Endothelial cell of umbilical vein (primary cell): ENCODE measurements around the gene TTLL7. TPM values are rescaled to one million over a fixed set of nuclear protein-coding genes. Genes with fewer than 3 reads are reported as not detected.

Experiments
- BruUV-seq: library from RNA; stranded (reverse); fragments of 400-500 nt; replicated peaks from 2 replicates; lab custom pipeline; 2021; lab: Mats Ljungman, UMichigan
- CTCF ChIA-PET: fragments of 300-600, 350-600 bp; sonication (Branson Sonifier 250); formaldehyde crosslinking; loops from one replicate; lab custom pipeline; 2021; ENCODE audit warnings: antibody characterized with exemption, inconsistent platforms; lab: Charles Lee
- POLR2A ChIA-PET: fragments of 300-600, 350-600 bp; sonication (Branson Sonifier 250); formaldehyde crosslinking; loops from one replicate; lab custom pipeline; 2021; ENCODE audit warnings: antibody characterized with exemption, inconsistent platforms; lab: Charles Lee
- DNase-seq: peaks from one replicate; pipeline ENCODE4 v3.0.0-alpha.2; 2011; ENCODE audit warnings: low read depth, low spot score
- FAIRE-seq: peaks from 2 replicates; lab custom pipeline; 2011; peaks lifted over from hg19 to GRCh38; lab: Jason Lieb, UNC
- H2AFZ ChIP-seq: 2 replicates; pipeline ENCODE4 v1.6.0; 2012; ENCODE audit warnings: low read depth, low read length, control low read depth, inconsistent platforms
- H3K27ac ChIP-seq: 2 replicates; pipeline ENCODE4 v1.5.1; 2011; ENCODE audit warnings: low read depth, mild to moderate bottlenecking, control low read depth, low read length, moderate library complexity; ENCODE audit not compliant: insufficient read depth
- H3K27me3 ChIP-seq, 2 experiments: 2 replicates each; pipeline versions ENCODE4 v1.6.0 to v1.6.1; 2011; ENCODE audit warnings: low read length in 2 of 2, mixed read lengths in 1 of 2; ENCODE audit not compliant: control insufficient read depth in 2 of 2, insufficient read depth in 2 of 2
- H3K36me3 ChIP-seq, 2 experiments: 2 replicates in 1 of 2; 3 replicates in 1 of 2; pipeline ENCODE4 v1.5.1; 2011; ENCODE audit warnings: low read length in 2 of 2, mild to moderate bottlenecking in 1 of 2, moderate library complexity in 1 of 2; ENCODE audit not compliant: control insufficient read depth in 2 of 2, insufficient read depth in 2 of 2; ENCODE audit errors: extremely low read depth in 1 of 2
- H3K4me1 ChIP-seq: 3 replicates; pipeline ENCODE4 v1.5.1; 2011; ENCODE audit warnings: mild to moderate bottlenecking, low read length; ENCODE audit not compliant: control insufficient read depth, insufficient read depth; ENCODE audit errors: extremely low read depth
- H3K4me2 ChIP-seq: 2 replicates; pipeline ENCODE4 v1.6.1; 2011; ENCODE audit warnings: low read length, control low read depth, mixed read lengths; ENCODE audit not compliant: insufficient read depth
- H3K4me3 ChIP-seq, 3 experiments: fragments of 200-600 bp in 1 of 3; sonication (generic), shearing (Covaris generic) in 1 of 3; replicated peaks in 1 of 3; 2 replicates each; pipeline ENCODE4 v1.5.1; 2011 to 2016; ENCODE audit warnings: control low read depth in 3 of 3, low read length in 3 of 3, mild to moderate bottlenecking in 2 of 3, inconsistent platforms in 1 of 3, low read depth in 1 of 3, moderate library complexity in 1 of 3; ENCODE audit not compliant: insufficient read depth in 1 of 3
- H3K79me2 ChIP-seq: 2 replicates; pipeline ENCODE4 v1.6.0; 2012; ENCODE audit warnings: low read length, inconsistent platforms; ENCODE audit not compliant: control insufficient read depth, insufficient read depth
- H3K9ac ChIP-seq: replicated peaks from 2 replicates; pipeline ENCODE3; 2011; ENCODE audit warnings: low read length, control low read depth; ENCODE audit not compliant: insufficient read depth; ENCODE audit errors: extremely low read depth
- H3K9me1 ChIP-seq: replicated peaks from 3 replicates; pipeline ENCODE4 v1.6.0; 2011; ENCODE audit warnings: mild to moderate bottlenecking, low read length; ENCODE audit not compliant: control insufficient read depth, insufficient read depth; ENCODE audit errors: extremely low read depth
- H3K9me3 ChIP-seq: replicated peaks from 2 replicates; pipeline ENCODE4 v1.5.1; 2012; ENCODE audit warnings: low read length, inconsistent platforms; ENCODE audit not compliant: control insufficient read depth, insufficient read depth
- H4K20me1 ChIP-seq: replicated peaks from 2 replicates; pipeline ENCODE3; 2011; ENCODE audit warnings: mild to moderate bottlenecking, low read length; ENCODE audit not compliant: control insufficient read depth, insufficient read depth; ENCODE audit errors: extremely low read depth
- CTCF ChIP-seq, 2 donors: IDR thresholded peaks; 1 replicate in 1 of 2; 2 replicates in 1 of 2; pipeline ENCODE4 v1.5.1; 2011; ENCODE audit warnings: low read length in 2 of 2, mild to moderate bottlenecking in 2 of 2, moderate library complexity in 2 of 2, control low read depth in 1 of 2, inconsistent platforms in 1 of 2, low read depth in 1 of 2; ENCODE audit not compliant: insufficient read depth in 1 of 2; ENCODE audit errors: extremely low read depth in 1 of 2
- EZH2 ChIP-seq: IDR thresholded peaks from 2 replicates; pipeline ENCODE4 v1.6.1; 2012; ENCODE audit warnings: borderline replicate concordance, low read depth, mild to moderate bottlenecking, moderate library complexity, low read length, inconsistent platforms; ENCODE audit not compliant: severe bottlenecking
- FOS ChIP-seq: IDR thresholded peaks from 2 replicates; pipeline ENCODE4 v1.6.1; 2011; ENCODE audit warnings: mild to moderate bottlenecking, low read length, moderate library complexity, borderline replicate concordance; ENCODE audit not compliant: insufficient read depth
- GATA2 ChIP-seq: IDR thresholded peaks from 2 replicates; pipeline ENCODE4 v1.7.0; 2011; ENCODE audit warnings: low read depth, mild to moderate bottlenecking, moderate library complexity, mixed read lengths, low read length; ENCODE audit not compliant: insufficient read length, insufficient read depth
- JUN ChIP-seq: IDR thresholded peaks from 2 replicates; pipeline ENCODE4 v1.6.1; 2011; ENCODE audit warnings: borderline replicate concordance, low read depth; ENCODE audit not compliant: insufficient read length, insufficient read depth
- MAX ChIP-seq: IDR thresholded peaks from 2 replicates; pipeline ENCODE4 v1.6.1; 2011; ENCODE audit not compliant: insufficient read depth, insufficient read length
- MYC ChIP-seq: IDR thresholded peaks from one replicate; pipeline ENCODE4 v1.6.1; 2011; ENCODE audit warnings: mild to moderate bottlenecking, low read depth, low read length
- POLR2A ChIP-seq: IDR thresholded peaks from 2 replicates; pipeline ENCODE4 v1.6.1; 2012; ENCODE audit warnings: low read depth, mild to moderate bottlenecking, control low read depth, low read length
- POLR2AphosphoS5 ChIP-seq: IDR thresholded peaks from 2 replicates; pipeline ENCODE4 v1.6.1; 2012; ENCODE audit warnings: low read depth, mild to moderate bottlenecking, control low read depth, low read length, moderate library complexity; ENCODE audit not compliant: insufficient read depth
- dilution Hi-C: fragments of 300-500 bp; cut with MboI; formaldehyde crosslinking; loops from one replicate; pipeline ENCODE4 v1.15.0; 2019; ENCODE audit warnings: low sequenced_read_pairs; ENCODE audit not compliant: extremely low pct_ligation_motif_present
- intact Hi-C: fragments of 100-400 bp; cut with micrococcal nuclease; formaldehyde crosslinking; loops from one replicate; pipeline ENCODE4 v1.10.0; 2022
- polyA plus RNA-seq, 4 experiments: library from polyadenylated mRNA; depleted of rRNA in 3 of 4; stranded (reverse) in 3 of 4; unstranded in 1 of 4; fragments of >200 nt; gene quantifications; 2 replicates each; pipeline versions ENCODE4 v1.2.1 to v1.2.3, GENCODE V29; 2011 to 2012; ENCODE audit warnings: missing spikeins in 1 of 4
- total RNA-seq: library from RNA; stranded (reverse); gene quantifications from 2 replicates; pipeline ENCODE4 v1.2.3, GENCODE V29; 2021

TTLL7 gene
- total and polyA plus RNA-seq, 2 donors (not counting 3 experiments of a cell fraction or from before 2014, with no cell fraction given), result 2.1 to 11.7 TPM

GRCh38 chr1:83996621-83997020, 2.3 kb downstream of the TTLL7 start:
- DNase-seq (no peak), FAIRE-seq (no peak)
- dilution Hi-C loops, result no loop called here

More at GRCh38 chr1:83996621-83997020, 2.3 kb downstream of the TTLL7 start:
- POLR2A ChIA-PET, result no interaction called here
- H3K79me2 ChIP-seq, result no peaks in the 10 kb centered on the region
- no peak overlapping the region for H3K4me3 ChIP-seq
- H3K9me1 ChIP-seq, result no peaks in the 10 kb centered on the region
- H3K27ac ChIP-seq, result no peak overlapping the region
- CTCF ChIA-PET, result no interaction called here
- TF ChIP-seq FOS (no peak), MAX (no peak), JUN (no peak), MYC (no peak), CTCF (IDR thresholded peaks at IDR 0.05; ENCODE audit: extremely low read depth in 1 of 2, insufficient read depth in 1 of 2, low read depth in 1 of 2, low read length in 2 of 2) (no peak), POLR2A (no peak), POLR2AphosphoS5 (no peak), GATA2 (no peak), EZH2 (no peak)
- no peak overlapping the region for H3K4me2 ChIP-seq
- H3K9ac ChIP-seq, result no peak overlapping the region
- no peaks in the 10 kb centered on the region for H4K20me1 ChIP-seq
- no peak overlapping the region for H2AFZ ChIP-seq
- peaks cover 10% of the 10 kb centered on the region for H3K4me1 ChIP-seq
- H3K9me3 ChIP-seq, result no peaks in the 10 kb centered on the region
- H3K27me3 ChIP-seq, result peaks cover 4 to 5% of the 10 kb centered on the region in 2 experiments
- intact Hi-C loops, result loop anchor here (5.0 to 10.0 kb wide), 2 partner anchors 126 to 438 kb away; no protein-coding TSS in a partner anchor
- BruUV-seq, result no TSS peak
- no peaks in the 10 kb centered on the region for H3K36me3 ChIP-seq
